NCI-H2107 treated with DMSO at 0.1 percent for 48 hours (cell line): ENCODE results near the gene KCNAB2.

ENCODE experiments used
- DNase-seq: peaks from one replicate; lab custom pipeline; 2025; ENCODE audit not compliant: unreplicated experiment; lab: John Stamatoyannopoulos, UW

KCNAB2 gene

DNA sequence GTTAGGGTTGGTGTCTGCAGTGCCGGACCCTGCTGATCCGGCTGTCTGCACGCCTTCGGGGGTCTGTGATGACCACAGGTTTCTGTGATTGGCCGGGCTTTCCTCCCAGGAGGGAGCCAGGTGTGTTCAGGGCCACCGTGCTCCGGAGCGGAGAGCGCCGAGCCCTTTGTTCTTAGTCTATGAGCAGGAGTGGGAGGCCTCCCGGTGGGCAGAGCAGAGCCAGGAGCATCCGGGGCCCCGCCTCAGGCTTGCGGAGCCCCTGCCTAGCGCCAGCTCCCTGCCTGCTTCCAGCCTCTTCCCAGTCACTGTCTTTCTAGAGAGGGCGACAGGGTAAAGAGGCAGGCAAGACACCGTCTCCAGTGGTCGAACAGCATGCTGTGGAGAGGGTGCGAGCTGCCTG, 31.8 kb downstream of the KCNAB2 start:
- DNase-seq: no peak

DNA sequence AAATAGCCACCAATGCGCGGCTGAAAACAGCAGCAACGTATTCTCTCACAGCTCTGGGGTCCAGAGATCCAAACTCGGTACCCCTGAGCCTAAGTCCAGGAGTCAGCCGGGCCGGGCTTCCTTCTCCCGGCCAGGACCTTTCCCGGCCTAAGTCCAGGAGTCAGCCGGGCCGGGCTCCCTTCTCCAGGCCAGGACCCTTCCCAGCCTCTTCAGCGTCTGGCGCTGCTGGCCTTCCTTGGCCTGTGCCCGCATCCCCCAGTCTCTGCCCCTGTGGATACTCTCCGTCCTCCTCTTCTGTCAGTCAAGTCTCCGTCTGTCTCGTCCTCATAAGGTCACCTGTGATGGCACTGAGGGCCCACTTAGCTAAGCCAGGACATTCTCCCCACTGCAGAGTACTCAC, 32.2 kb downstream of the KCNAB2 start:
- DNase-seq: no peak

DNA sequence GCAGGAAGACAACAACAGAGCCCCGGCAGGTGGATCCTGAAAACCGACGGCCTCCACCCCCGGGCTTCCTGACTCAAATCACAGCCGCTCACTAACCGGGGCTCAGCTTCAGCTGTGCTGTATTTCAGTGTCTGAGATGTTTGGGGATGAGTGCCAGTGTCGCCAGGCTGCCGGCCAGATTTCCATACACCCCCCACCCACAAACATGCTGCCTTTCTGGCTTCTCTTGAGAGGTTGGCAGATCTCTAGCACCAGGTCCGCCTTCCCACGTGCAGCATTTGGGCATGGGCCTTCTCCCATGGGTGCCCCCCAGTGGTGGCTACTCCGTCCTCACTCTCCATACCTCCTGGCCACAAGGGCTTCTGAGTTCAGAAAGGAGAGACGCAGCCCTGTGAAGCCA, 34.8 kb downstream of the KCNAB2 start:
- DNase-seq: no peak

DNA sequence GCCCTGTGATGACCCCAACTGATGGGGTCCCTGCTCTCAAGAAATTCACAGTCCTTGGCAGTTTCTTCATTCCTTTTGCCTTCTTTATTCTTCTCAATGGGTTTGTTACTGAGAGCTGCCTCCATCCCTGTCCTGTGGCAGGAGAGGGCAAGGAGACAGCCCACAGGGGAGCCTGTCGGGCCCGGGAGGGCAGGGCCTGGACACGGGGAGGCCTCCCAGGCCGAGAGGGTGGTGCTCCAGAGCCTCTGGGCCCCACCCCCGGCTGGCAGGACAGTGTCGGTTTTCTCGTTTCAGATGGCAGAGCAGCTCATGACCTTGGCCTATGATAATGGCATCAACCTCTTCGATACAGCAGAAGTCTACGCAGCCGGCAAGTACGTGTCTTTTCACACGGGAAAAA, 36.2 kb downstream of the KCNAB2 start:
- DNase-seq: no peak

DNA sequence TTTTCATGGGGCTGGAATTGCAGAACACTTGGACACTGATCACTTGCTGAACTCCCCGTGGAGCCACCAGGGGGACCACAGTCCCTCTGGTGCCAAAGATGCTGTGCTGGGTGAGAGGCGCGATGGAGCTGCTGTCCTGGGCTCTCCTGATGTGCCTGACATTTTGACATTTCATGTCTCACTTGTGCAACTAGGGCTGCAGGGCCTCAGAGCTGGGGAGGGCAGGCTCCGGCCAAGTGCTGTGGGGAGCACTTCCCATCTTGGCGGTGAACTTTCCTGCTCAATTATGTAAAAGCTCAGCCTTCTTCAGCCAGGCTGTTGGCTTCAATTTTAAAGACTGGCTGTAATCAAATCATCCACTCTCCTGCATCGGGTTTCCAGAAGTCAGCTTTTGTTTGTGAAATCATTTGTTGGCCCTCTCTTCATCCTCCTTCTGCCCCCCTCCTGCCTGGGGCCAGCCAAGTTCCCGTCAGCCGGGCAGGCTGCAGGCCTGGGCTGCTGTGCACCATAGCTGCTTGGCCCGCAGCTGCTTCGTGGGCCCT, 36.8 kb downstream of the KCNAB2 start:
- no peak for DNase-seq

DNA sequence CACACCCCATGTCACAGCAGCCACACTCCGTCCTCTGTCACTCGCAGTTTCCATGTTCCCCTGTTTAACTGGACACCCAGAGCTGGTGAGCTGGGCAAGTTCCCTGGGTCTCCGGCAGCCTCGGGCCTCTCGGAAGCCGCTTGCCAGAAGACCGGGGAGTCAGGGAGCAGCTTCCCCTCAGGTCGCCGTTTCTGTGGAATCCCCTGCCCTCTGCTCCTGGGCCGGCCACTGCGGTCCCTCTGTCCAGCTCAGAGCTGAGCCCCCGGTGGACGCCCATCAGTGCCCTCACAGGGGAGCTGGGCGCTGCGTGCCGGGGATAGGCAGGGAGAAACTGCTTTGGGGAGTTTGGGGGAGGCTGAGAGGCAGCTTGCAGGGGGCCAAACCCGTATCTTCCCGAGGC, 37.7 kb downstream of the KCNAB2 start:
- no peak for DNase-seq

DNA sequence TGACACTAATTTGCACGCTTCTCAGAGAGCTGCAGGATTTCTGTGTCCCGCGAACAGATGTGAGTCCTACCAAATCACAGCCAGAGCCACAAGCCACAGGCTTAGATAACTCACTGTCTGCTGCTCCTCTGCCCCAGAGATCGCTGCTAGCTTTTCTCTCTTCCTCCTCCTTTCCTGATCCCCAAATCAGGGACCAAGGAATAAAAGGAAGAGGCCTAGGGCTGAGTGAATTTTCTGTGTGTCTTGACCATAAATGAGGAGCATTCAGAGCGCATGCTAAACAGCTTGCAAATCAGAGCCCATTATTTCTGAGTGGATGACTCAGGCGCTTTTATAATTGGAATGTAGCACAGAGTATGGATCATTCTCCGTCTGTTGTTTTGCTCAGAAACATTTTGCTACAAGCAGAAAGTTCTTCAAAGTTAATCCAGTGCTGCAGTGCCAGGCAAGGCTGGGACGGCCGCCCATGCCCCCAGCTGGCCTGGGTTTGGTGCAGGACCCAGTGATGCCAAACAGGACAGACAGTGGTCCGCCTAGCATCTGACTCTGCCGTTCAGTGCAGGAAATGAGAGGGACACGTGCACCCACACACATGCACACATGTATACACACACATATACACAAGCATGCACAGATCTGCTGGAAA, 38.2 kb downstream of the KCNAB2 start:
- no peak for DNase-seq

DNA sequence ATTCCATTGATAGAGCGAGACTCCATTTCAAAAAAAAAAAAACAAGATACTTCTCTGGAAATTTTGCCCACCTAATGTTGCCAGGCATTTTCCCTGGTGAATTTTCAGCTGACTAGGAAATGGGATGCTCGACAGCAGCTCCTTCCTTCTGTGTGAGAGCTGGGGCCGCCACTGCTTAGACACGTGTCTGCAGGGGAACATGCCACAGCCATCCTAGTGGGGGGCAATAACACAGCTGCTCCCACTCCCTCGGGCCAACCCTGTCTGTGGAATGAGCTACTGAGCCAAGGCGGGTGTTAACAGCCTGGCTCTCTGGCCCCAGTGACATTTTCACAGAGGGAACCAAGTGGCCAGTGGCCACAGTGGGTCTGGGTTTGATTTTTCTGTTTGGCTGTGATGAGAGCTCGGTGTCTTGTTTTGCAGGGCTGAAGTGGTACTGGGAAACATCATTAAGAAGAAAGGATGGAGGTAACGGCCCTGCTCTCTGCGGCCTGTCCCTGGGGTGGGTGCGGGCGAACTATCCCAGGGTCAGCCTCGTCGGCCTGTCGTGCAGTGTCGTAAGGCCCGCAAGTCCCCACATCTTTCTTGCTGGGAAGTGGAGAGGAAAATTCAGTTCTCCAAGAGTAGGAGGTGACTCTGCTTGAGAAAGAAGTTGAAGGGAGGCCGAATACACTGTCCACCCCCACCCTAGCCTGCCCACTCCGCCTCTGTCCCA, 39.2 kb downstream of the KCNAB2 start:
- no peak for DNase-seq

DNA sequence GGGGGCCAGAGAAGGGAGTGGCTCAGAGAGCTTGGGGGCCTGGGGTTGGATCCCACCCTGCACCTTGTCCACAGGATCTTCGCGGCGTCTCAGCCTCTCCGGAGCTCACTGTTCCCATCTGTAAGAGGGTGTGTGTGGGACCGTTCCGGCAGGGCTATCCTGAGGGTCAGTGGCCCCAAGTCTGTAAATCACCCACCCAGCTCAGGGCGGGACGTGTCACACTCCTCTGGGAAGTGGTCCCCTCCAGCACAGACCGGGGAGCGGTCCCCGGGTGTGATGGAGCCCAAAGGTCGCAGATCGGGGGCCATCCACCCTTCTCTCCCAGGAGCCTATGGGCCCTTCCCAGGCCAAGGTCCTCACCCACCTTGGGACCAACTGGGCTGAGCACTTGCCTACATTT, 40.0 kb downstream of the KCNAB2 start:
- no peak for DNase-seq

DNA sequence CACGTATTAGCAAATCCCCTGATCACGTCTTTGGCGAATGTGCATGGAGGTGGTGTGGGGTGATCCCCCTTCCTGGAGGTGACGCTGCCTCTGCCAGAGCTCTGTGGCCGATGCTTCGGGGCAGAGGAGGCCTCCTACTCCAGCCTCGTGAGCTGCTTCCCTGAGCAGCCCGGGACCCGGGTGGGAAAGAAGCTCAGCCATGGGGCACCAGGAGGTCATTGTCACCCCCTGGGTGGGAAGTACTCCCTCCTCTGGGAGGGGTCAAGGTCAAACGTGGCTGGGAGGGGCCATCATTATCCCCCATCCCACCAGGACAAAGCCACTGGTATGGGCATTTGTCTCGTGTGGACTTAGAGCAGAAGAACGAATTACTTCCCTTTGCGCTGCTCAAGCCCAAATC, 40.7 kb downstream of the KCNAB2 start:
- DNase-seq: no peak

DNA sequence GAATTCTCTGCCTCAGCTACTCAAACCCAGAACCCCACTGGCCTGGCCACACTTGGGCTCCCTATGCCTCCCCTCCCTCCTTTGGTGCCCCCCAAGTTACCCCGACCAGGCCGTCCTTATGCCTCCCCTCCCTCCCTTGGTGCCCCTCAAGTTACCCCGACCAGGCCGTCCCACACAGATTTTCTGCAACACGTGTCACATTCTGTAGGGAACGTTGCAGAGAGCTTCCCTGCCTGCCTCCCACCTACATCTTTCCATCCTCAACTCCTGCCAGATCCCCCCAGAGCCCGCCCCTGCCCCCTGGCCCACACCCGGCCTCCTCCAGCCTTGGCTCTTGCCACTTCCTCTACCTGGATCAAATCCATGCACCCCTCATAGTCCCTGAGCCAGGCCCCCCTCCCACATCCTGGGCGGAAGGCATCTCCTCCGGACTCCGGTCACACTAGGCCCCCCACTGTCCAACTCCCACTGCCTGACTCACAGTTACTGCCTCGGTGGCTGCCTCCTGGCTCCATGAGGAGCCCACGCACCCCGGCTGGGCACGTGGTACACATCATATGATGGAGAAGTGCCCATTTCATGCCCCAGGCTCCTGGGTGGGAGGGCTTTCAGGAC, 41.2 kb downstream of the KCNAB2 start:
- no peak for DNase-seq

DNA sequence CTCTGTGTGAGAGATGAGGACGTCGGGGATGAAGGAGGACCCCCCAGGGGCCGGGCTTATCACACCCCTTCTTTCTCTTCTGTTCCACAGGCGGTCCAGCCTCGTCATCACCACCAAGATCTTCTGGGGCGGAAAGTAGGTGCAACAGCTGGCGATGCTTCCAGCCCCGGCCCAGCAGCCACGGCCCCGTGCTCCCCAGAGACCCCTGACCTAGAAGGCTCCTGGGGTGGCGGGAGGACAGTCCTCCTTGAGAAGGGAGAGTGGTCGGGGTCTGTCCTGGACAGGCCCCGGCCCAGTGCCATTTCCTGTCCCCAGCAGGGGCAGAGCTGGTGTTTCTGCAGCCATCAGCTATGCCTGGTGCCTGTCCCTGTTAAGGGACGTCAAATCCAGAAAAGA, 41.7 kb downstream of the KCNAB2 start:
- no peak for DNase-seq

DNA sequence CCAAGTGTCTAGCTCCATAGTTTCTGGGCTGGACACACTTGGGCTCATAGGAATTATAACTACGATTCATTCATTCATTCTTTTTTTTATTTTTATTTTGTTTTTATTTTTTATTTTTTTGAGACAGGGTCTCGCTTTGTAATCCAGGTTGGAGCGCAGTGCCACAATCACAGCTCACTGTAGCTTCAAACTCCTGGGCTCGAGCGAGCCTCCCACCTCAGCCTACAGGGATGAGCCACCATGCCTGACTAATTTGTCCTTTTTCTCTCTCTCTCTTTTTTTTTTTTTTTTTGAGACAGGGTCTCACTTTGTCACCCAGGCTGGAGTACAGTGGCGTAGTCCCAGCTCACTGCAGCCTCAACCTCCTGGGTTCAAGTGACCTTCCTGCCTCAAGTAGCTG, 42.3 kb downstream of the KCNAB2 start:
- DNase-seq: no peak

DNA sequence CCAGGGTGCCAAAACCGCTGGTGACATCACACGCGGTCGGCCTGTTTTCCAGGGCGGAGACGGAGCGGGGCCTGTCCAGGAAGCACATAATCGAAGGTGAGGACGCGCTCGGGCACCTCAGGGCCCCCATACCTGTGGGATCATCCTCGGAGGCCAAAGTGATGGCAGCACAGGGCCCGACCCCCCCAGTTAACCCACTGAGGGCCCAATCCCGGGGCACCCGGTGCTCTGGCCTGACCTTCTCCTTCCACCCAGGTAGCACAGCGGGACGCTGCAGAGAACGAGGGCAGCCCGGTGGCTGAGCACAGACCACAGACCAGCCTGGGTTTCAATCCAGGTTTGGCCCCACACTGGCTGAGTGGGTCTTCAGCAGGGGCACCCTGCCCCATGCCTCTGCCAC, 43.3 kb downstream of the KCNAB2 start:
- no peak for DNase-seq

DNA sequence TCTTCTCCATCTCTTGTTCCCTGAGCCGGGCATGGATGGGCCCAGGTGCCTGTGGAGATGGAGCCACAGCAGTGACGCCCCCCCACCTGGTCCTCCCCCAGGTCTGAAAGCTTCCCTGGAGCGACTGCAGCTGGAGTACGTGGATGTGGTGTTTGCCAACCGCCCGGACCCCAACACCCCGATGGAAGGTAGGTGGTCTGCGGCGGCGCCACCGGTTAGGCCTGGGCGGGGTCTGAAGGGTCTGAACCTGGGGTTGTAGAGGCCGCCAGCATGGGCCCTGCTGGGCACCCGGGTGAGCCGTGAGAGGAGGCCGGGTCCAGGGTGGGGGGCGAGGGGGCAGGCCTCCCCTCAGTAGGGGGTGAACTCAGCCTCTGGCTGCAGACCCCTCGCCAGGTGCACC, 44.6 kb downstream of the KCNAB2 start:
- DNase-seq: no peak

DNA sequence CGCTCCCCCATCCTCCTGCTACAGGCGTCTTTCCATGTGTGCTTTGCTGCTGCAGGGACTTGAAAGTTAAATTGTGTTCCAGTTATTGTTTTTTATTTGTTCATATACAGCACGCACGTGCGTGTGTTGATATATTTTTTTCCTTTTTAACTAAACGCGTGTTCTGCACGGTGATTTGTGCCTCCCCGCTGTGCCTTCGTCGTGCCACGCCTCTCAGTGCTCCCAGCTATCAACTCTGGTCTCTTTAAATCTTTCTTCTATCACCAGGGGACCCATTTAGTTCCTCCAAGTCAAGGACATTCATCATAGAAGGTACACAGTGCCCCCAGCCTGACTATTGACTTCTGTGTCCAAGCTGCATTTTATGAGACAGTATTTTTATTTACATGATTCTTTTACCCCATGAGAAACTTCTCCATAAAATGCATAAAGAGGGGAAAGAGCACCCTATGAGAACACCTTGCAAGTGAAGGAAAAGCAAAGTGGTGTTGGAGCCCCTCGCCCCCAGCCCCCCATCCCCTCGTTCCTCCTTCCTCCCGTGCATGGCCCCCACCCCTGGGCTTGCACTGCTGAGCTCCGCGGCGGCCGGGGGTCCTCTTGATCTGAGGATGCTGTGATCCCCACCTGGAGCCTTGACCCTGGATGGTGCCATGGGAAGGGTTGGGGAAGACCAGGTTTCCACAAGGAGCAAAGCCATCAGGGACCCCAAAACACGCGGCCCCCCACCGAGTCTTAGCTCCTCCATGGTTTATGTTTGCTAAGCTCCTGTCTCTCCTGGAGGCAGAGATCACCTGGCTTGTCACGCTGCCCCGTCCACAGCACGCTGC, 45.5 kb downstream of the KCNAB2 start:
- DNase-seq: no peak

DNA sequence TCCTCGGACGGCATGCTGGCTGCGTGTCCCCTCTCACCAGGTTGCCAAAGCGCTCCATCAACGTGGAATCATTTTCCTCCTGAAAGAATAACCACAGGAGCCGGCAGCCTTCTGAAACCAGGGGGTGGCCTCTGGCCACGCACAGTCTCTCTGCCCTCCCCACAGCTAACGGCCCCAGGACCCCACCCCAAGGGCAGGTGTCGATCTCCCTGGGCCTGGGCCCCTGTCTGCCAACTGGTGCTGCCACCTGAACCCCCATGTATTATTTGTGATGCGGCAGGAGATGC, 46.1 kb downstream of the KCNAB2 start:
- no peak for DNase-seq

DNA sequence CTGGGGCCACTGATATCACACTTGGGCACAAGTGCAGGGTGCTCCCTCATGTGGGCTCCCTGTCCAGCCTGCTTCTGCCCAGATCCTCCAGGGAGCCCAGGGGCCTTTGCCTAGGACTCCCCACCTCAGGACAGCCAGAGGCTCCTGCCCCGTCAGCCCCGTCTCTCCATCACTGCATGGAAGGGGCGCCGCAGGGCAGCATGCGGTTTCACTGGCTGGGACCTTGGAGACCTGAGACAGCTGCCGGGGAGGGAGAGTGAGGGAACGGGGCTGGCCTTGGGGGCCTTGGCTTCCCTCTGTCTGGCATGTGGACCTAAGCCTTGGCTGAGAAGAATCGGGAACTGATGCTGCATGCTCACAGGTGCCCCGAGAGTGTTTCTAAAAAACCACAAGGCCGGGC, 46.5 kb downstream of the KCNAB2 start:
- no peak for DNase-seq

DNA sequence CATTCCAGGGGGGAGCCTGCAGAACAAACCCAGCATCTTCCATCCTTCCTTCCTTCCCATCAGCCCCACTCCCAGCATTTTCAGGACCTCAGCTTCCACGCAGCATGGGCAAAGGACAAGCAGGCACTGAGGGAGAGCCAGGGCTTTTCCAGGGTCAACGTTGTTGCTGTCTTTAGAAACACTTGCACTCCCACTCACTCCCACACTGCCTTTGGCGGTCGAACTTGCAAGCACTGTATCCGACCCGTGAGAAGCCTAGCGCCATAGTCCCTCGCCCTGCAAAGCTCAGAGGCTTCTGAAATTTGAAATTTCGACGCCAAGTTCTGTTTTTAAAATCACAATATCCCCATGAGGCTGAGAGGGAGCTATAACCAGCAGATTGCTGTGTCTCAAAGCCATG, 47.4 kb downstream of the KCNAB2 start:
- no peak for DNase-seq

DNA sequence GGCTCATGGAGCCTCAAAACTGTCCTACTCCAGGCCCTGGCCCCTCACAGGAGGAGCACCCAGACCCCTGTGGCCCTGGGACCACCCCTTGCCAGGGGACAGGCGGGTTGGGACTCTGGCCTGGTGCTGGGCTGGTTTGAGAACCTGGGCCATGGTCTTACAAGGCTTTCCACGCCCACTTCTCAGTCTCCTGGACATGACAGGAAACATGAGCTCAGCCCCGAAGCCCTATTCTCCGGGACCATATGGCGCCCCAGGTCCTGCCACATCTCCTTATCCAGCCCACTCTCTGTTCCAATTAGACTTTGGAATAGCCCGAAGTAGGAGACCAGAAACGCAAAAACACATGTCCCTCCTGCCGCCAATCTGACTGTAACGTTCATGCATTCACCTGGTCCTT, 47.9 kb downstream of the KCNAB2 start:
- DNase-seq: no peak

DNA sequence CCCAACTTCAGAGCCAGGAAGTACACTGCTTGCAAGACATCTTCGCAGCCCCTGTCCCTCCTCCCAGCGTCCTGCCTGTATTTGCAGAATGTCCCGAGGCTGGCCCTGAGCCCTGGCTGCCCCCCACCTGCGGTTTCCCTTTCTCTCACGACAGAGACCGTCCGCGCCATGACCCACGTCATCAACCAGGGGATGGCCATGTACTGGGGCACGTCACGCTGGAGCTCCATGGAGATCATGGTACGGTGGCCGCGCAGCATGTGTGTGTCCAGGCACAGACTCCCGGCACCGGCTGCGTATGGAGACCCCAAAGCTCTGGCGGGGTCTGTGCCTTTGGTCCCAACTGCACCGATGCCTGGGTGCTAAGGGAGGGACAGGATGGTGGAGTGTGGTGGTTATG, 48.6 kb downstream of the KCNAB2 start:
- no peak for DNase-seq
